GM18951 (cell line): ENCODE results near the gene NAALADL2.
"Not testable (repeated sequence)": the region's sequence is repeated elsewhere in the genome, so short reads cannot be mapped to it uniquely, and the experiment has no call there.

Experiments used
- POLR2A ChIP-seq: IDR thresholded peaks from 4 replicates; pipeline ENCODE4 v1.6.1; 2011; ENCODE audit warnings: mild to moderate bottlenecking; ENCODE audit not compliant: insufficient read length, insufficient read depth; ENCODE audit errors: extremely low read depth
- in situ Hi-C: fragments of 300-500 bp; cut with MboI; formaldehyde crosslinking; loops from one replicate; pipeline ENCODE4 v1.12.0; 2022; ENCODE audit warnings: low sequenced_read_pairs, mixed read lengths, inconsistent platforms; ENCODE audit not compliant: unreplicated experiment

NAALADL2 gene

DNA sequence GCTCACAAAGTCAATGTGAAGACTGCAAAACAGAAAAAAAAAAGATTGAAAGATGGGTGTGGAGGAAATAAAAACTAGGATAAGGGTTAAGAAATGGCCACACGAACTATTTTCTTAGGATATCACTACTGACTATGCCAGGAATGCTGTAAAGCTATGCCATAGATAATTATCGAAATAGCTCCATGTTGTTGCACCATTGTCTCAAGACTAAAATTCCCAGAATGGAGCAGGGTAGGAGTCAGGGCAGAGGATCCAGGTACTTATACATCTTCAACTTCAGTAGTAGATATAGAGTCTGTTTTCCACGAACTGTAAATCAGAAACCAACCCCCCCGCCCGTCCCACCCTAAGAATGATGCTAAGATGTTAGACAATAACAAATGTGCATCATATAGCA, 302.2 kb downstream of the NAALADL2 start:
- in situ Hi-C loops, result no loop called here
- TF ChIP-seq POLR2A, result no peak

- in situ Hi-C loops, result no loop called here
- TF ChIP-seq POLR2A, result no peak
Observed at GRCh38 chr3:175163686-175164085, 304.6 kb downstream of the NAALADL2 start.

DNA sequence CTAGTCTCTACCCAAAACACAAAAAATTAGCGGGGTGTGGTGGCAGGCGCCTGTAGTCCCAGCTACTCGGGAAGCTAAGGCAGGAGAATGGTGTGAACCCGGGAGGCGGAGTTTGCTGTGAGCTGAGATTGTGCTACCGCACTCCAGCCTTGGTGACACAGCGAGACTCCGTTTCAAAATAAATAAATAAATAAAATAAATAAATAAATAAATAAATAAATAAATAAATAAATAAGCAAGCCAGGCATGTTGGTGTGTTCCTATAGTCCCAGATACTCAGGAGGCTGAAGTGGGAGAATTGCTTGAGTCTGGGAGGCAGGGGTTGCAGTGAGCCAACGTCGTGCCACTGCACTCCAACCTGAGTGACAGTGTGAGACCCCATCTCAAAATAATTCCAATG, 314.0 kb downstream of the NAALADL2 start:
- in situ Hi-C loops, result not testable (repeated sequence)

GRCh38 chr3:175176556-175176955, 317.4 kb downstream of the NAALADL2 start:
- no peak for TF ChIP-seq POLR2A
- in situ Hi-C loops, result no loop called here

GRCh38 chr3:175179055-175179454, 319.9 kb downstream of the NAALADL2 start:
- in situ Hi-C loops, result no loop called here
- no peak for TF ChIP-seq POLR2A

DNA sequence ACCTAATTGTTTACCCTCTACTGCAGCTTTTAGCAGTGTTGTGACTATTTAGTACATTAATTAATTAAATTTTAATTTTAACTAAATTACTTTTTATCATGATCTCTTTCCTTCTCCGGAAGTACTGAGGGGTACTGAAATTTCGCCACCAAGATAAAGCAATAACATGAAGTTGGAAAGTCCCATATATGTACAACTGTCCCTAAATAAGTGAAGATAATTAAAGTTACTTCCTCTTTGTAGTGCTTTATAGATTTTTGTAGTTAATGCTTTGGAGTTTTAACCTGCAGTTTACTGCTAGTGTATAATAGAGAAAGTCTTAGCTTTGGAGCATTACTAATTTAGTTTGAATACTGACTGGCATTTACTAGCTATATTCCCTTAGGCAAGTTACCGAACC, 325.3 kb downstream of the NAALADL2 start:
- no peak for TF ChIP-seq POLR2A
- in situ Hi-C loops, result no loop called here

- no peak for TF ChIP-seq POLR2A
- in situ Hi-C loops, result no loop called here
Observed at GRCh38 chr3:175185903-175186302, 326.8 kb downstream of the NAALADL2 start.

- TF ChIP-seq POLR2A, result no peak
- in situ Hi-C loops, result no loop called here
Observed at GRCh38 chr3:175186511-175186910, 327.4 kb downstream of the NAALADL2 start.

- in situ Hi-C loops, result no loop called here
- TF ChIP-seq POLR2A, result no peak
Observed at GRCh38 chr3:175187586-175187985, 328.5 kb downstream of the NAALADL2 start.

DNA sequence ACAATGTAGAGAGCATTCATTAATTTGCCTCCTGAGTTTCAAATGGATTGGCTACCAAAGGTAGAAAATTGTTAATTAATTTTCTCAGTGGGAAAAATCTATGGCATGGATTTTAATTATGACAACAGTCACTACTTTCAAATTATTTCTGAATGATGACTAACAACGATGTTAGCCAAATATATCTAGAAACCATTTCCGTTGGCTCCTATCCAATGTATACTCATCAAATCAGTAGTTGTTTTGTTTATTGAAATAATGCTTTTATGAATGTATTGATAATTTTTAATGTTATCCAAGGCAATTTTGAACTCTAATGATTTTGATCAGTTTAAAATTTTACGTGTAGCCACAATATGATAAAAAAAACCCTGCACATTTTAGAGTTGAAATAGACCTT, 333.4 kb downstream of the NAALADL2 start:
- in situ Hi-C loops, result no loop called here
- no peak for TF ChIP-seq POLR2A

GRCh38 chr3:175193815-175194518, 334.8 kb downstream of the NAALADL2 start:
- TF ChIP-seq POLR2A, result no peak
- in situ Hi-C loops, result no loop called here

DNA sequence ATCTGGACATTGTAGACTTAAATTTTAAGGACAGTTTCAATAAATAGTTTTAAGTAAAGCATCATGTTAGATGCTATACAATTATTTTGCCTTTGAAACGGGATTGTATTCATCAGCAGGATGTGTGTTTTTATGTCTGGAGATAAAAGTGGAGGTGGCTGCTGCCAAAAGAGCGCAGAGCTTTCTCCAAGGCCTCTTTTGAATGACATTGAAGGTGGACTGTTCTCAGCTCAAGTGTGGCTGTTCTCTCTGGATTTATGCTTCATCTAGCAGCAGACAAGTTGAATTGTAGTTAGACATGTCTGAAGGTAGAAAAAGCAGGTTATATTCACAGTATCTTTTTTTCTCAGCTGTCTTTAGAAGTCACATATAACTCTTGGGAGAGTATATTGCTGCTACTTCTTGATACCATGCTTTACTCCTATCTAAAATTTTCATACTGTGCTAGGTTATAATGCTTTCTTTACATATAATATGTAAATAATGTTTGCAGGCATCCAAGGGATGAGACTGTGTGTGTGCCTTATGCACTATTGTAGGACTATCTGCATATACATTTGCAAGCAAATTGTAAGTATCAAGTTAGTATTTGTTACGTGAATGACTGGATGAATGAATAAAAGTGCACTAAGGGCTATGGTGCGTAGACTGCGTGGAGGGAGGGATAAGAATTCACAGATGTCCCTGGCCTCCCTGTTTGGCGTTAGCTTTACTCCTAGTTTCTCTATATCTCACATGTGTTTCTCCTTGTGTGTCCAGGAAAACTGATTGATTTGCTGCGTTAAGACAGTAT, 340.1 kb downstream of the NAALADL2 start:
- no peak for TF ChIP-seq POLR2A
- in situ Hi-C loops, result no loop called here

DNA sequence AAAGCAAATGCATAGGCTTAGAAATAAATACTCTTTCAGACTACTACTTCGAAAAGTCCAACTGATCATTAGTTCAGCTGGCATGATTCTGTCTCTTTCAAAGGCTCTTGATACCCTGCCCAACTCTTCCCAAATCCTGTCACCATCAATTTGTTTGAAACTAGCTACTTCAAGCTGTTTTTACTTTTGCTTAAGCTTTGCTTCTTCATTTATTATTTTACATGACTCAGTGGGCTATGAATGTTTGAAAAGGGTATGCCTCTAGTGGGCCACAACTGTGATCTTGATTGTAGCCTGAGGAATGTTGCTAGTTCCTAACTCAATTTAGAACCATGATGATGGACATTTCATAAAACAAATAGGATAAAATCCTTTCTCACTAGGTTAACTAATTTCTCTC, 340.8 kb downstream of the NAALADL2 start:
- in situ Hi-C loops, result no loop called here

More for the DNA sequence above, 340.8 kb downstream of the NAALADL2 start:
- TF ChIP-seq POLR2A, result no peak
